HG03060 (cell line): Measurements from ENCODE around the gene KXD1.
"Not testable (repeated sequence)": the region's sequence is repeated elsewhere in the genome, so short reads cannot be mapped to it uniquely, and the experiment has no call there.

Source experiments
- ATAC-seq: cut with Tn5 transposase; IDR thresholded peaks from one replicate; pipeline ENCODE4 v1.9.1; 2021; ENCODE audit warnings: low read depth, moderate number of reproducible peaks; ENCODE audit not compliant: unreplicated experiment

The KXD1 gene

DNA sequence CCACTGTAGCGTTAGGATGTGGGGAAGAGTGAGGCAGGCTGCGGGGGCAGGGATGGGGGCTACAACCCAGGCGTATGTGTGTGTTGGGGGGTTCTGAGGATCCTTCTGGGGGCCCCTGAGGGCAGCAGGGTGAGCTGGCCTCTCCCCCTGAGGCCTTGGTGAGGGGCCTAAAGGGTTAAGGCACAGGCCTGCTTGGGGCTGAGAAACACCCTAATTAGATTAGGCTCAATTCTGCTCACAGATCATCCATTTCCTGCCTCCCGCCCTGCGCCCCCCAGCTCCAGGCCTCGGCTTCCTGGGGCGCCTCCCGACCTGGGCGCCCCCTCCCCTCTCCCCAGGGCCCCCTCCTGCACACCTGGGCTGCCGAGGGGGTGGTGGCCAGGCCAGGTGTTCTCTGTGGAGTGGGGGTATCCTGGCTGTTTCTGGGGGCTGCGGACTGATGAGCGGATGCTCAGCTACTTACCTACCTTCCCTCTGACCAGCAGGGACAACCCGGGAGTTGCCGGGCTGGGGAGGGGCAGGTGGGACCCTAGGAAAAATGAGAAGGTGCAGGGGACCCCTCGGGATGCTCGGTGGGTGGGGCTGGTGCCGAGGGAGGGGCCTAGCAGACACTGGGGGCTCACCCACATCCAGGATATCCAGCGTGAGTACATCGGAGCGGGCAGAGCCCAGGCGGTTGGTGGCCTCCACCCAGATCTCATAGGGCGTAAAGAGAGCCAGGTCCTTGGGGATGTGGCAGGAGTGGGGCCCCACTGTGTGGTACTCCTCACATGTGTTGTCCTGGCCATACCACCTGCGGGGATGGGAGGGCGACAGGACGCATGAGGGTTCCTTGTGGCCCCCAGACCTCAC is 40.4 kb downstream of the KXD1 start:
- no peak for ATAC-seq

DNA sequence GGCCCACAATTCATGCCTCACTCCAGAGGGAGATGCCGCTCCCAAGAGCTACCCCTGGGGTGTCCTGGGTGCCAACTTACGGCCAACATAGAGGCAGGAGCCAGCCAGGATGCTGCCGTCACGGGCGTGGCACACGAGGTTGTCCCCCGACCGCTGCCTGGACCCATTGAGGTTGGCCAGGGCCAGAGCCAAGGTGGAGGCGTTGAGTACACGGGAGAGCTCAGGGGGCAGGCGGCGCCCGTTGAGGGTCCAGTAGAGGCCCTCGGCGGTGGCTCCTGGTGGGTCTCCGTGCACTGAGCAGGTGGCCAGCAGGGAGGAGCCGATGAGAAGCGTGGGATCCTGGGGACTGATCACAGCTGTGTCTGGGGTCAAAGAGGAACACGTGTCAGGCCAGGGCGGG is 41.8 kb downstream of the KXD1 start:
- ATAC-seq = no peak

DNA sequence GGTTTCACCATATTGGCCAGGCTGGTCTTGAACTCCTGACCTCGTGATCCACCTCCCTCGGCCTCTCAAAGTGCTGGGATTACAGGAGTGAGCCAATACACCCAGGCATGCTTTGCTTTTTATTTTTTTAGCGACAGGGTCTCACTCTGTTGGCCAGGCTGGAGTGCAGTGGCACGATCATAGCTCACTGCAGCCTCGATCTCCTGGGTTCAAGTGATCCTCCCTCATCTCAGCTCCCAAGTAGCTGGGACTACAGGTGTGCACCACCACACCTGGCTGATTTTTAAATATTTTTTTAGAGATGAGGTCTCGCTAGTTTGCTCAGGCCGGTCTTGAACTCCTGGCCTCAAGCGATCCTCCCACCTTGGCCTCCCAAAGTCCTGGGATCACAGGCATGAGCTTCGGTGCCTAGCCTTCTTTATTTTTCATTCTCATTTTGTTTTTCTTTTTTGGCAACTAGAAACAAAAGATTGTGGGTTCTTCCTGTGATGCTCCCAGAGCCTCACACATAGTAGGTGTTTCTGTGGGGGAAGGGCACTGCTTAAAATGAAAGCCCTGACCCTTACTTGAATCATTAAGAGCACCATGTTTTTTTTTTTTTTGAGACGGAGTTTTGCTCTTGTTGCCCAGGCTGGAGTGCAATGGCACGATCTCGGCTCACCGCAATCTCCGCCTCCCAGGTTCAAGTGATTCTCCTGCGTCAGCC is 43.2 kb downstream of the KXD1 start:
- not testable (repeated sequence) for ATAC-seq

DNA sequence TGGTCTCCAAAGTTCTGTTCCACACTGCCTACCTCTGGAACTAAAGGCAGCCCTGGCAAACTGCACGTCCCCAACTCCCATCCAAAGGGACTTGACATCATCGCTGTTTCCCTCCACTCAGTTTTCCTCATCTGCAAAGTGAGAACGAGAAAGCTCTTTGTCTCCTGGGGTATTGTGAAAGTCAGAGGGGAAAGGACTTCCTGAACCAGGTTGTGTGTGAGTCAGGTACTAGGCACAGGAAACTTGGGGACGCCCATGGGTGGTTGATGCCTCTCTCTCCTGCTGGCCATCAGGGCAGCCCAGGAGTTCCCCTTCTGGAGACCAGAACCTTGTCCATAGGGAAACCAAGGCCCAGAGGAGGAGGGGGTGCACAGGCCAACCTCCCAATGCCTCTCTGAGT is 44.2 kb downstream of the KXD1 start:
- no peak for ATAC-seq

DNA sequence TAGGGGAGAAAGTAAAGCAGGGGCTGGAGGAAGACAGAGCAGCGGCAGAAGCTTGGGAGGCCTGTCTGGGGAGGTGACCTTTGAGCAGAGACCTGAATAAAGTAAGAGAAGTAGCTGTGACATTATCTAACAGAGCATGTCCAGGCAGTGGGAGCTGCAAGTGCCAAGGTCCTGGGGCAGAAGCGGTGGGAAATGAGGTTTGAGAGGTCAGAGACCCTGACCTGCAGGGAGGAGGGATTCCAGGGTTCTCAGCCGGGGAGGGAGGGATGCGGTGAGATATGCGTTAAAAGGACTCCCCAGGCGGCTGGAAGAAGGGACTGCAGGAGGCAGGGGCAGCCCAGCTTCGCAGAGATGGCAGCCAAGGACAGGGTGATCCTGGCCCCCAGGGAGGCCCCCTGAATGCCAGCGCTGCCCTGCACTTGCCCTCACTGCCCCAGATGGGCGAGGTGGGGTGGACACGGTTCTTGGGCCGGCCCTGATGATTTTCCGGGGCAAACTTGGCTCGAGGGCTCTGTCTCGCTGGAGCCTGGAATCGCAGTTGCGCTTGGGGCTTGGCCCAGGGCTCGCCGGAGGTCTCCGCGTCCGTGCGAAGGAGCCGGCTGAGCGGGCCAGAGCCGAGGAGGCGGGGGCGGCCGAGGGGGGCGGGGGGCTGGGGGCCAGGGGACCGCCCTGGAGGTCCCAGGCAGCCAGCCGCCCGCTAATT is 45.7 kb downstream of the KXD1 start:
- ATAC-seq = no peak

DNA sequence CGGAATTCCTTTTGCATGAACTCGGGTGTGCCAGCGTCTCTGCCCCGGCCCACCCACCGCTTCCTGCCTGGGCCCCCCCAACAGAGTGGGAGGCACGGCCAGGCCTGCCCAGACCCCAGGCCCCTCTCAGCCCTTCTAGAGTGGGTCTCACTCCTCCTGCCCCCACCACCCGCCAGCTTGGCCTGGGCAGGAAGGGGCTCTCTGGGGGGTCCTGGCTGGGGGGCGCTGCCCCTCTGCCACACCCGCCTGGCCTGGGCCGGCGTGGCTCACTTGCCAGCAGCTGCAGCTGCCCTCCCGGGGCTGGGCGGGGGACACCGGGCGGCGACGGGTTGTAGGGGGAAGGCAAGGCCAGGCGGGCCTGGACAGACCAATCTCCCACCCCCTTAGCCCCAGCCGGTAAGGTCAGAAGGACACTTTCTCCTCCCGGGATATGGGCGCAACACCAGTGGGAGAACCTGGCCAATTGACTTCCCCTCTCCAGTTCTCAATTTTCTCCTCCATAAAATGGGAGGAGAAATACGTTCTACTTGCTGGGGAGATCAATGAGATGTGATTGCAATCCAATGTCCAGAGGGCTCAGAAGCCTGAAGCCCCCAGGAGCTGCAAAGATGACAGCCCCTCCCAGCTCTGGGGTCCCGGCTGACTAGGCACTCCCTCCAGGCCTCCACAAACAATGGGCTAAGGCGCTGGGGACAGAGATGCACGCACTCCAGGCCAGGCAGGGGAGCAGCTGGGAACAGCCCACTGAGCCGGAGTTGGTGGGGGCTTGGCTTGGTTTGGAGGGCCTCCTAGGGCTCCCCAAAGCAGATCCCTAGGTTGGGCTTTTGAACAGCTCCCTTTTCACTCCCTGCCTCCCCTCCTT is 46.5 kb downstream of the KXD1 start:
- no peak for ATAC-seq

DNA sequence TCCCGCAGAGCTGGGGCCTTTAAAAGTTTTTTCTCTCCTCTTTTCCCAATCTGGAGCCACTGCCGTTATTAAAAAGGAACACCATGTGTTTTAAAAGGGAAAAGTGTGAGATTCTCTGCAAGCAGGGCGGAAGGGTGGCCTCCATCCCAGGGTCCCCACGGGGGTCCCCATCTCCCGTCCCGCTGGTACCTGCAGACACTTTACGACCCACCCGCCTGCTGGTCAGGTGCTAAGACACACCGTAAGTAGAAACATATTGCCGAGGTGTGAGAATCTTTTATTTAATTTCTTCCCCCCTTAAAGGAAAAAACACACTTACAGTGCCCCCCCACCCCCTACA is 47.1 kb downstream of the KXD1 start:
- no peak for ATAC-seq

DNA sequence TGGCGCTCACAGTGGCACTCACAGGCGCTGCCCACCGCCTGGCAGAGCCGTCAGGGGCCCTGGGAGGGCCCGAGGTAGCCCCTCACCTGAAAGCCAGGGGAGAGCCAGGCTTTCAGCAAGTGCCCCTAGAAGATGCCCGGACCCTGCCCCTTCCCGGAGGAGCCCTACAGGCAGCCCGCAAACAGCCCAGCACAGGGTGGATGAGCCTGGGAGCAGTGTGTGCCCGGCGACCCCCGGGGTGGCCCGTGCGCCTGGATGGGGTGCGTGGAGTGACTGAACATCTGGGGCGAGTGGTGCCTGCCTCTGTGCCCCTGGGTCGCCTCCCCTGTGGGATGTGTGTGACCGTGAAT is 47.5 kb downstream of the KXD1 start:
- ATAC-seq = no peak

DNA sequence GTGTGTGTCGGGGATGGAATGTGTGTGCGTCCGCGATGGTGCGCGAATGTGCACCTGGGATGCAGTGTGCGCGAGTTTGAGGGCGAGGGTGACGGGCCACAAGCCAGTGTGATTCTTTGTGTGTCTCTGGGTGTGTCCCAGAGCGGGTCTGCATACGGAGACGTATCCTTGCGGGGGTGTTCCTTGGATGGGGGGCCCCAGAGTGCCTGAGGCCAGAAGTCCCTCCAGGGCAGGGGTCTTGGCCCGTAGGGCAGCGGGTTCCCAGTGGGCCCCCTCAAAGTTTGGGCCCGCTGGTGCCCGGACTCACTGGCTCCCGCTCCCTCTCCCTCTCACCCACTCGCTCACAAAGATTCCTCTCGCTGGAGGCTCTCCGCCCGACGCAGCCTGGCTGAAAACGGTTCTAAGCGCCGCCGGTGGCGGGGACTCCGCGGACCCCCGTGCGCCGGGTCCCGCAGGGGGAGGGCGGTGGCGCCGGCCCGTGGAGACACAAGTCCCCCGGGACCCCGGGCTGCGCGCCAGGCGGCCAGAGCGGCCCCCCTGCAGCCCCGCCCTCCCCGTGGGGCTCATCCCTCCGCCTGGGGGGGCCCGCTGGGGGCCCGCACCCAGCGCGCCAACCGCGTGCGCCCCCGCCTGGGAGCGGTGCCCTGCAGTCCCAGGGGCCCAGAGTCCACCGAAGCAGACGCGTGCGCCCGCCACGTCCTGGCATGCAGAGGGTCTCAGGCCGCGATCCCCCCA is 48.0 kb downstream of the KXD1 start:
- no peak for ATAC-seq

DNA sequence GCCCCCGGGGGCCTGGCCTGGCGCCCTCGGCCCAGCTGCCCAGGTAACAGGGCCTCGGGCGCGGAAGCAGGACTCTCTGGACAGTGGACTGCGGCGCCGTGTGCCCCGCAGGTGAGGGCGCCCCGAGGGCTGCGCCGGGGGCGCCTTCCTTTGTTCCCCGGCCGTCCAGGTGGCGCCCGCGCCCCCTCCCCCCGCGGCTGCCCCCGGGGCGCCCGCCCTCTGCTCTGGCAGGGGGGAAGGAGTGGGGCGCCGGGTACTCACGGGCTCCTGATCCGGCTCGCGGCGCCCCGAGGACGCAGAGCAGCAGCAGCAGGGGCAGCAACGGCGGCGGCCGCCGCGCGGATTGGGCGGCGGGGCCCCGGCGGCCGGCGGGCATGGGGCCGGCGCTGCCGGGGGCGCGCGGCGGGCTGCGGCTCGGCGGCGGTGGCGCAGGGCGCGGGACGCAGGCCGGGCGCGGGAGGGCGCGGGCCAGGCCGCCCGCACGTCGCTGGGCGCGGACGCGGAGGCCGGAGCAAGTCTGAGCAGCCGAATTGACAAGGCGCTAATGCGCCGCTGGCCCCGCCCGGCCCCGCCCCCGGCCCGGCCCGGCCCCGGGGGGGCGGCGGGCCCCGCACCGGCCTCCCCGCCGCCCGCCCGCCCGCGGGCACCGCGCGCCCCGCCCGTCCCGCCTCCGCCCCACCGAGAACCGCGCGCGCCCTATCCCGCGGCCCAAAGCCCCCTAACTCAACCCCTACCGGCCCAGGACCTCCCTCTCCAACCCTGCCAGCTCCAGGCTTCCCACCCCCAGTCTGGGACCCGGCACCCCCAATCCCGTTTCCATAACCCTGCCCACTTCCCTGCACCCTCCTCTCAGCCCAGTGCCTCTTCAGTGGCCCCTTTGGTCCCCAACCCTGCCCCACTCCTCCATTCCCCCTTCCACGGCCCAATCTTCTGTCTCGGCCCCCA is 48.9 kb downstream of the KXD1 start, which contains the start of gene CRLF1:
TSS of gene CRLF1 (minus strand) at position 519 of the 945 bp plus-strand sequence. CDS start at position 376, 143 bp downstream.
- no peak for ATAC-seq

DNA sequence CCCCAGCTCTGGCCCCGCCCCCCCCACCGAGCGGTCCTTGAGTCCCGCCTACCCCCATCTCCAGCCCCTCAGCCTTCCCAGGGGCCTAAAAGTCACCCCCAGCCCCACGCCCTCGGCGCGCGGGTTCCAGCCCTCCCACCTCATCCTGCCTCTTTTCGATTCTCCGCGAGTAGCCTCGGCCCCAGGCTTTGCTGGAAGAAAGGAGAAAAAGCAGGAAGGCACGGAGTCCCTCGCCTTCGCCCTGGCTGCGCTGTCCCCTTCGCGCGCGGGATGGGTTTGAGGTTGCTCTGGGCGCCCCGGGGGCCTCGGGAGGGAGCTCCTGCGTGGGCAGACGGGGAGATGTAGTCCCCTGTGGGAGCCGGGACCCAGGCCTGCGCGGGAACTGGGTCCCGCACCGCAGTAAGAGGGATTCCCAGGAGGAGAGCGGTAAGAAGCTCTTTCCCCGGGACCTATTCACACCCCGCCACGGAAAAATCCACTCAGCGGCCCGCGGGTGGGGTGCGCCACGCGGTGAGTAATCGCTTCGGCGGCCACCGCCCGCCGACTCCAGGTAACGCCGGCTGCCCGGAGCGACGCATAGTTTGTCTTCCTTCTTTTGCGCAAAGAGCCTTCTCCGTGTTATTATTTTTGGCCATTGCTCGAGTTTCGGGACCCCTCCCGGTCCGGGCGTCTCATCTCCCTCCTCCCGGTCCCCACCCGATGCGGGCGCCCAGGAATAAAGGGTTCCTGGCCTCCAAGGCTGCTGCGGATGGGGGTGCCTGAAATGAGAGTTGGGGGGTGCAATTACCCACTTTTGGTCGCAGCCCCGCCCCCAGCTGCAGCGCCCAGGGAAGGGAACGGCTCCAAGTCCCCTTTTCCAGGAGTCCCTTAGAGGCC is 49.8 kb downstream of the KXD1 start:
- no peak for ATAC-seq

DNA sequence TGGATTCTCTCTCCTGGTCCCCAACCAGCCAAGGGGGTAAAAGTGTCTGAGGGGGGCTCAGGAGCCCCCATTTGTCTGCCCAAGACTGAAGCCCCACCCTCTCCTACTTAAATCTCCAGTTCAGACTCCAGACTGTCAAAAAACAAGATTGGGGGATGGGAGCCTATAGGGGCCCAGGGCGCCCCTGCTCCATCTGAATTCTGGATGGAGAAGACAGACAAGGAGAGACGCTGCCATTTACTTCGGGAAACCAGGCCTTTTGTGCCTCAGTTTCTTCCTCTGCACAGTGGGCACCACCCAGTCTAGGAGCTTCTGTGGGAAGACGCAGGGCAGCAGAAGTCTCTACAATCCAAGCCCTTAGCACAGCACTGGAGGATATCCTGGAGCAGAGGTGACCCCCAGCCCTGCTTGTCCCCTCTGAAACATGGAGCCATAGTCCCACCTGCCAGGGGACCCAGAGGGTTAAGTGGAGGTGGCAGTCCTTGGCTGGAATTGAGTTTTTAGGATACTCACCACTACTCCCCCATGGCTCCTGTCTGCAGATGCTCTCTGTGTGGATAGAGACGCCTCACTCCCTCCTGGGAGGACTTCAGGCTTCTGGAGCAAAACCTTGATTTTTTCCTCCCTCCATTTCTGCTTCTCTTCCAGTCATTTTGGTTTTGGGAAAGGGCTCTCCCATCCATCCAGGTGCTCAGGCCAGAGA is 50.6 kb downstream of the KXD1 start:
- no peak for ATAC-seq

DNA sequence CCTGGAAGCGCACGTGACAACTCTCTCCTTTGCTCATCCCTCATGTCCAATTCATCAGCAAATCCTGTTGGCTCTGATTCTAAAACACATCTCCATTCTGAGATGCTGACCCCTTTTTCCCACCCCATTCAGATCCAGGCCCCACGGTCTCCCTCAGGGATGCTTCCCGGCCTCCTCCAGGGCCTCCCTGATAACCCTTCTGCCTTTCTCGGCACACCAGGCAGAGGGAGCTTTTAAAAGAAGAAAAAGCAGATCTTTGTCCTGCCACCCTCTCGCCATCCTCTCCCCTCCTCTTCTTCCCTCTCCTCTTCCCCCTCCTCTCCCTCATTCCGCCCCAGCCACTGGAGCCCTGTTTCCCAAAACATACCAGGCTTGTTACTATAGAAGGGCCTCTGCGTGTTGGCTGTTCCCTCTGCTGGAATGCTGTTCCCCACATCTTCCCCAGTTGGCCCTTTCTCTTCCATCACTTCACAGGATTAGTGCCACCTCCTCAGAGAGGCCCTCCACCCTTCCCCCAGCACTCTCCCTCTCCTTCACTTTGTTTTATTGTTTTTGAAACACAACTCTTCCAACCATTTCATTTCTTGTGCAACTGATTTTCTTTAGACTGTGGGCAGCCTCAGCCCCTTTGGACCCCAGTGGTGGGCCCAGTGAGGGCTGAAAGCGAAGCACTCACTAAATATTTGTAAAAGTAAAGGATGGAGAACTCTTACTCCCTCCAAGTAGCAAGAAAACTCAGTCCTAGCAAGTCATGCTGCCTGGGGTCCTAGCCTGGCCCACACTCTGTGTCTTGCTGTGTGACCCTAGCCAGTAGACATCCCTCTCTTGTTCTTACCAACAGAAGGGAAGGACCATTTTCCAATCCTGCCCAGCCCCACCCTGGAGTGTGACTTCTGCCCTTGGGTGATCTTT is 51.4 kb downstream of the KXD1 start:
- no peak for ATAC-seq

DNA sequence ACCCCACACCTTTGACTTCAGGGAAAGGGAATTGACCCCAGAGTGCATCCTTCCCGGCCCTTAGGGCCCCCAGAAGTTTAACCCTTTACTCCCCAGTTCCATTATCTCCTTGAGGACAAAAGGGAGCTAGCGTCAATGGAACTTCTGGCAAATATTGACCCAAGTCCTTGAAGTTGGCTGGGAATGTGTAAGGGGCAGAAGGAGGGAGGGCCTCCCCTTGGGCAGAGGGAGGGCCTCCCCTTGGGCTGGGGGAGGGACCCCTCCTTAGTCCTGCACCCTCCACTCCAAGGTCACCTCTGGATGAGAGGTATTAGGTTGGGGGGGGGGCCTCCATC is 52.0 kb downstream of the KXD1 start:
- no peak for ATAC-seq

DNA sequence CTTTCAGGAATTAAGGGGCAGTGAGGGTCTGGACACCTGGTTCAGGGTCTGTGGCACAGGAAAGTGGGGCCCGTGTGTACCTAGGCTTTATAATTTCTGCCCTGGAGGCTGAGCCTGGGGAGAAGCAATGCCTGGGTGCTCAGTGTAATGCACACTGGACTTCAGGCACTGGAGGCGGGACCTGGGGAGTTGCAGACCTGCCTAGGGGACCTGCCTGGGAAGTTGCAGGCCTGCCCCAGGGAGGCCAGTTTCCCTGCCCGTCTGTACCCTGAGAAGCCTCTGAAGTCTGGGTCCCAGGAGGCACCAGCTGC is 52.5 kb downstream of the KXD1 start:
- no peak for ATAC-seq

DNA sequence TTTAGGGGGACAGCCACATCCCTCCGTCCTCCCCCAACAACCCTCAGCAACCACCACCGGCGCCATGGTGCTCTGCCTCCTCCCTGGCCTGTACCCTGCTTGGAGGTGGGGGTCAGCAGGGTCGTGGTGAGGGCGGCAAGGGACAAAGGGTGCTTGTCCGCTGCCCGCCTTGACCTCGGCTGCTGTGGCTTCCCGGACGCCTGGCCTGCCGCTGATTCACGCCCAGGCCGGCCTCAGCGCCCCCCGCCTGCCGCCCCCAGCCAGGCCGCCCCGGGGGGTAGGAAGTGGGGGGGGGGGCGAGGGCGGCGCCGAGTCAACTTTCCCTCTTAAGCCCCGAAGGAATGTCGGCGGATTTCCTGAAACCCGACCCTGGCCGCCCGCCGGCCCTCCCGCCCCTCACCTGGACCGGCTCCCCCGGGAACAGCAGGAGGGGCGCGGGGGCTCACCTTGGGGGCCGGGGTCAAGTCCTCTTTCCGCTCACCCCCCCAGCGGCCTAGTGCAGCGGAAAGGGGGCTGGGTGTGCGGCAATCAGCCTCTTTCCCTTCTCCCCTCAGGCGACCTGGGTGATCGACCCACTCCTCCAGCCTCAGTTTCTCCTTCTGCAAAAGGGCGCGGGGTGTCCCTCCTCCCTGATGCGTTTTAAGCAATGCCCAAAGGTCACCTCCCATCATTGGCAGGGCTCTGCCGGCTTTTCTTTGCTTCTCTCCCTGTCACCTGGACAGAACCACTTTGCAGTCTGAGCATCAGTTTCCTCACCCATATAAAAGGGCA is 53.1 kb downstream of the KXD1 start:
- no peak for ATAC-seq
